ENCODE data around the gene PHYHD1. TPM values are rescaled to one million over a fixed set of nuclear protein-coding genes. Genes with fewer than 3 reads are reported as not detected.

Gene PHYHD1
- total and polyA plus RNA-seq, 2 of the 13 experiments (the other 11 are each of a cell fraction or from before 2014, with no cell fraction given) = 10.6 to 25.3 TPM

DNA sequence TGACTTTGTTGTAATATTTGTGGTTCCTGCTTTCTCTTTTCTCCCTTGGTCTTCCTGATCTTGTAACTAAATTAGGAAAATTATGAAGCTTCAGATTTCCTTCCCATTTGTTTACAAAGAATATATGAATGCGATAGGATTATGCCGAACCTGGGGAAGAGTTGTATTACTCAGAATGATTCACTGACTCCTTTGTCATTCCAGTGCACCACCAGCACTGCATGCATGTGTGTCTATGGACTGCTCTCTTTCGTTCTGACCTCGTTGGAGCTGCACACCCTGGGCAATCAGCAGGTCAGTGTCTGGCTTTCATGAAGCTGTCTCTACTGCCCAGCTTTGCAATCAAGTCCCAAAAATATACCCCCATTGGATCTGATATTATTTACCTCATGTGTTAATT is 52.2 kb downstream of the PHYHD1 start:
- H4K20me1 ChIP-seq (ENCODE audit: insufficient read depth, low read length) = no peaks in the 10 kb centered on the region
- no peaks in the 10 kb centered on the region for H3K4me1 ChIP-seq (ENCODE audit: insufficient read depth, low read length)
- no TSS peak for BruUV-seq (replicated peaks)
- H3K36me3 ChIP-seq (replicated peaks in 1 of 2; ENCODE audit: control insufficient read depth in 1 of 2, insufficient read depth in 2 of 2, low read length in 2 of 2) = peaks cover 17 to 89% of the 10 kb centered on the region in 2 experiments
- no peaks in the 10 kb centered on the region for H3K9me3 ChIP-seq (ENCODE audit: low read length)
- in situ Hi-C loops (cut with HindIII; ENCODE audit: extremely low pct_ligation_motif_present, low pct_unique_long_range_greater_than_20kb) (no loop called here), intact Hi-C loops (cut with micrococcal nuclease; ENCODE audit: unreplicated experiment) (no loop called here)
- no peak for FAIRE-seq
- no peaks in the 10 kb centered on the region for H3K79me2 ChIP-seq (ENCODE audit: insufficient read depth, low read length)
- 92% methylated on average over 4 of the region's 4 CpGs for WGBS (ENCODE audit: low lambda C conversion rate)
- ChIA-PET CTCF (ENCODE audit: low intra/inter-chr PET ratio, low total read pairs) (no interaction called here), POLR2A (no interaction called here)
- H3K4me2 ChIP-seq (ENCODE audit: low read depth, low read length) = no peak overlapping the region
- no peaks in the 10 kb centered on the region for H3K27me3 ChIP-seq (ENCODE audit: control insufficient read depth in 1 of 2, insufficient read depth in 2 of 2, low read length in 2 of 2)
- no peak overlapping the region for H2AFZ ChIP-seq (ENCODE audit: low read length)
- H3K9ac ChIP-seq (ENCODE audit: insufficient read depth, low read depth, low read length) = no peak overlapping the region
- TF ChIP-seq ZSCAN22 (CRISPR knock-in tag; IDR thresholded peaks at IDR 0.05) (no peak), SRSF4 (IDR thresholded peaks at IDR 0.05; ENCODE audit: low read depth, low read length, poor library complexity, severe bottlenecking) (no peak), FOXJ3 (CRISPR knock-in tag; IDR thresholded peaks at IDR 0.05; ENCODE audit: borderline replicate concordance) (no peak), ZNF143 (CRISPR knock-in tag; IDR thresholded peaks at IDR 0.05) (no peak), ARNTL (CRISPR knock-in tag; IDR thresholded peaks at IDR 0.05) (no peak), SNRNP70 (IDR thresholded peaks at IDR 0.05; ENCODE audit: low read depth, low read length) (no peak), MZF1 (CRISPR knock-in tag; IDR thresholded peaks at IDR 0.05; ENCODE audit: borderline replicate concordance) (no peak), MXI1 (IDR thresholded peaks at IDR 0.05; ENCODE audit: borderline replicate concordance, low read depth, low read length) (no peak)
- TF ChIP-seq, protein P1, sequence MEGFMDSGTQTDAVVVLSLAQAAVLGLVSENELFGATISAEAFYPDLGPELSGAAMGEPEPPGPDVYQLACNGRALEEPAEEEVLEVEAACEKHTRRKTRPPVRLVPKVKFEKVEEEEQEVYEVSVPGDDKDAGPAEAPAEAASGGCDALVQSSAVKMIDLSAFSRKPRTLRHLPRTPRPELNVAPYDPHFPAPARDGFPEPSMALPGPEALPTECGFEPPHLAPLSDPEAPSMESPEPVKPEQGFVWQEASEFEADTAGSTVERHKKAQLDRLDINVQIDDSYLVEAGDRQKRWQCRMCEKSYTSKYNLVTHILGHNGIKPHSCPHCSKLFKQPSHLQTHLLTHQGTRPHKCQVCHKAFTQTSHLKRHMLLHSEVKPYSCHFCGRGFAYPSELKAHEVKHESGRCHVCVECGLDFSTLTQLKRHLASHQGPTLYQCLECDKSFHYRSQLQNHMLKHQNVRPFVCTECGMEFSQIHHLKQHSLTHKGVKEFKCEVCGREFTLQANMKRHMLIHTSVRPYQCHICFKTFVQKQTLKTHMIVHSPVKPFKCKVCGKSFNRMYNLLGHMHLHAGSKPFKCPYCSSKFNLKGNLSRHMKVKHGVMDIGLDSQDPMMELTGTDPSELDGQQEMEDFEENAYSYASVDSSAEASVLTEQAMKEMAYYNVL (CRISPR knock-in tag; IDR thresholded peaks at IDR 0.05; ENCODE audit: borderline replicate concordance) = no peak
- H3K4me3 ChIP-seq (replicated peaks in 1 of 3; ENCODE audit: insufficient read depth in 1 of 3, low read depth in 2 of 3, low read length in 3 of 3) = no peak overlapping the region
- ATAC-seq = no peak
- H3K27ac ChIP-seq (ENCODE audit: extremely low read length, insufficient read depth, low read length) = no peak overlapping the region
- DNase-seq (ENCODE audit: low spot score) = no peak
